GM23248 (cell line): ENCODE results near the gene NOXA1. TPM values are rescaled to one million over a fixed set of nuclear protein-coding genes. Genes with fewer than 3 reads are reported as not detected.
"Not testable (repeated sequence)": the region's sequence is repeated elsewhere in the genome, so short reads cannot be mapped to it uniquely, and the experiment has no call there.

Experiments
- DNase-seq: peaks from one replicate; pipeline ENCODE4 v3.0.0-alpha.2; 2015
- H2AFZ ChIP-seq: fragments of 200-600 bp; sonication (generic); 2 replicates; pipeline ENCODE4 v1.6.1; 2016; ENCODE audit warnings: antibody characterized with exemption
- H3F3A ChIP-seq: fragments of 200-600 bp; sonication (generic); 2 replicates; pipeline ENCODE4 v1.6.1; 2016; ENCODE audit warnings: mild to moderate bottlenecking, antibody characterized with exemption, mixed run types; ENCODE audit not compliant: insufficient read depth
- H3K27ac ChIP-seq: fragments of 200-600 bp; sonication (generic); 2 replicates; pipeline ENCODE4 v1.5.1; 2016; ENCODE audit warnings: mild to moderate bottlenecking
- H3K27me3 ChIP-seq: fragments of 200-600 bp; sonication (generic); replicated peaks from 2 replicates; pipeline ENCODE4 v1.6.1; 2016; ENCODE audit warnings: mild to moderate bottlenecking; ENCODE audit not compliant: insufficient read depth
- H3K36me3 ChIP-seq: fragments of 200-600 bp; sonication (generic); 2 replicates; pipeline ENCODE4 v1.6.1; 2016; ENCODE audit warnings: low read depth, mild to moderate bottlenecking
- H3K4me1 ChIP-seq: fragments of 200-600 bp; sonication (generic); 2 replicates; pipeline ENCODE4 v1.6.1; 2016; ENCODE audit warnings: mild to moderate bottlenecking; ENCODE audit not compliant: insufficient read depth
- H3K4me2 ChIP-seq: fragments of 200-600 bp; sonication (generic); one replicate; pipeline ENCODE4 v1.6.1; 2016; ENCODE audit warnings: mild to moderate bottlenecking; ENCODE audit not compliant: unreplicated experiment
- H3K4me3 ChIP-seq: fragments of 200-600 bp; sonication (generic); 2 replicates; pipeline ENCODE4 v1.5.1; 2016; ENCODE audit warnings: mild to moderate bottlenecking
- H3K79me2 ChIP-seq: fragments of 200-600 bp; sonication (generic); 2 replicates; pipeline ENCODE4 v1.6.1; 2016; ENCODE audit warnings: mild to moderate bottlenecking; ENCODE audit not compliant: insufficient read depth
- H3K9ac ChIP-seq: fragments of 200-600 bp; sonication (generic); 2 replicates; pipeline ENCODE4 v1.6.1; 2016; ENCODE audit warnings: mild to moderate bottlenecking
- H3K9me2 ChIP-seq: fragments of 200-600 bp; sonication (generic); 2 replicates; pipeline ENCODE4 v1.6.1; 2016; ENCODE audit warnings: mixed run types, mild to moderate bottlenecking, moderate library complexity; ENCODE audit not compliant: insufficient read depth
- H3K9me3 ChIP-seq: fragments of 200-600 bp; sonication (generic); one replicate; pipeline ENCODE4 v1.6.1; 2017; ENCODE audit warnings: low read depth
- H4K20me1 ChIP-seq: fragments of 200-600 bp; sonication (generic); 2 replicates; pipeline ENCODE4 v1.6.0; 2016; ENCODE audit not compliant: insufficient read depth
- EZH2 ChIP-seq: fragments of 200-600 bp; sonication (generic); IDR thresholded peaks from 2 replicates; pipeline ENCODE4 v1.6.1; 2018; ENCODE audit warnings: antibody characterized with exemption, mild to moderate bottlenecking; ENCODE audit not compliant: insufficient read depth, poor library complexity, severe bottlenecking
- EZH2phosphoT487 ChIP-seq: fragments of 200-600 bp; sonication (generic); IDR thresholded peaks from 2 replicates; pipeline ENCODE4 v1.6.1; 2018; ENCODE audit warnings: antibody characterized with exemption, moderate library complexity, mild to moderate bottlenecking, low read depth; ENCODE audit not compliant: insufficient read depth
- WGBS, 2 experiments: methylation state at CpG; one replicate each; pipeline ENCODE4 v1.1.6; 2015 to 2017; ENCODE audit warnings: low lambda C conversion rate in 2 of 2, low coverage in 1 of 2; ENCODE audit errors: missing lambda C conversion rate in 2 of 2; 5-methylcytosine and 5-hydroxymethylcytosine counted together
- in situ Hi-C: fragments of 300-500 bp; cut with MboI; formaldehyde crosslinking; loops from 2 replicates; pipeline ENCODE4 v1.15.0; 2020
- polyA plus RNA-seq: library from polyadenylated mRNA; unstranded; fragments of >200 nt; fragmentation: Nextera tagmentation; extraction: Ambion mirVana; gene quantifications from 2 replicates; pipeline ENCODE4 v1.2.1, GENCODE V29; 2016
- total RNA-seq: library from RNA; depleted of rRNA; stranded (reverse); fragments of >200 nt; shearing (Covaris generic); gene quantifications from 2 replicates; pipeline ENCODE4 v1.2.3, GENCODE V29; 2014

NOXA1 gene
- total and polyA plus RNA-seq, 2 experiments from 2014 or later: 0.32 to 0.39 TPM

DNA sequence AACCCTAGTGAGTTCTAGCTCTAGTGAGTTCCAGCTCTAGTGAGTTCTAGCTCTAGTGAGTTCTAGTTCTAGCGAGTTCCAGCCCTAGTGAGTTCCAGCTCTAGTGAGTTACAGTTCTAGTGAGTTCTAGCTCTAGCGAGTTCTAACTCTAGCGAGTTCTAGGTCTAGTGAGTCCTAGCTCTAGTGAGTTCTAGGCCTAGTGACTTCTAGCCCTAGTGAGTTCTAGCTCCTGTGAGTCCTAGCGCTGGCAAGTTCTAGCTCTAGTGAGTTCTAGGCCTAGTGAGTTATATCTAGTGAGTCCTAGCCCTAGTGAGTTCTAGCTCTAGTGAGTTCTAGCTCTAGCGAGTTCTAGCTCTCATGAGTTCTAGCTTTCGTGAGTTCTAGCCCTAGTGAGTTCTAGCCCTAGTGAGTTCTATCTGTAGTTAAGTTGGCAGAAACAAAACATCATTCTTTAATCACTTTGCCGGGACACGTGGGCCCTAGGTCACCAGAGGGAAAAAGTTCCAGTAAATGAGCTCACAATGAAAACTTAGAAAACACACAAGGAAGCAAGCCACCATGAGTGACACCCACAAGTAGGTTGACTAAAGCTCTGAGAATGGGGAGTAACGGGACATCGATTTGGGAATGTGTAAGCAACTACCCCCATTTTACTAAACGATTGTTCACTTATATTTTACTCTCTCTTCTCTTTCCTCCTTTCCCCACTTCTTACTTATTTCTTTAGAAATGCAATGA, 47.7 kb upstream of the NOXA1 start:
- no peak for DNase-seq
- TF ChIP-seq EZH2 (no peak), EZH2phosphoT487 (no peak)

DNA sequence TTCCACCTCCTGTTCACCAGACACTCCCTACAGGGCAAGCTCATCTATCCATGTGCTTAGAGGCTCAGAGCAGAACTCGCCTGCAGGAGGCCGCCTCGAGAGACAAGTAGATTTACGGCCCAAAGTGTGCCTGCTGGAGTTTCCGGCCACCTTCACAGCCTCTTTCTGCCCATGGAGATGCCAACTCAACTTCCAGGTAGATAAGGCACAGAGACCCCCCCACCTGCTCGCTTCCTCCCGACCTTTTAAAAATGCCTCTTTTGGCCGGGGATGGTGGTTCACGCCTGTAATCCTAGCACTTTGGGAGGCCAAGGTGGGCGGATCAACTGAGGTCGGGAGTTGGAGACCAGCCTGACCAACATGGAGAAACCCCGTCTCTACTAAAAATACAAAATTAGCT, 46.8 kb upstream of the NOXA1 start:
- no peaks in the 10 kb centered on the region for H3K9me2 ChIP-seq
- 86 to 91% methylated on average over 12 of the region's 12 CpGs for WGBS, 2 experiments
- no peak overlapping the region for H3K4me3 ChIP-seq
- no peaks in the 10 kb centered on the region for H3F3A ChIP-seq
- no peak for DNase-seq
- H3K27ac ChIP-seq: no peak overlapping the region
- H3K79me2 ChIP-seq: no peaks in the 10 kb centered on the region
- H3K27me3 ChIP-seq: no peaks in the 10 kb centered on the region
- H3K9ac ChIP-seq: no peak overlapping the region
- in situ Hi-C loops: no loop called here
- no peaks in the 10 kb centered on the region for H3K4me1 ChIP-seq
- TF ChIP-seq EZH2phosphoT487 (no peak), EZH2 (no peak)
- no peaks in the 10 kb centered on the region for H3K36me3 ChIP-seq
- H3K4me2 ChIP-seq: no peak overlapping the region
- no peak overlapping the region for H2AFZ ChIP-seq
- no peaks in the 10 kb centered on the region for H3K9me3 ChIP-seq
- H4K20me1 ChIP-seq: no peaks in the 10 kb centered on the region

More for the DNA sequence above, 47.7 kb upstream of the NOXA1 start:
- Histone ChIP-seq H3K79me2 (no peaks in the 10 kb centered on the region), H3F3A (no peaks in the 10 kb centered on the region), H3K27ac (no peak overlapping the region), H3K9me3 (no peaks in the 10 kb centered on the region), H3K9ac (no peak overlapping the region), H3K9me2 (no peaks in the 10 kb centered on the region), H3K4me2 (no peak overlapping the region), H4K20me1 (no peaks in the 10 kb centered on the region), H2AFZ (no peak overlapping the region), H3K36me3 (no peaks in the 10 kb centered on the region), H3K4me3 (no peak overlapping the region), H3K4me1 (no peaks in the 10 kb centered on the region), H3K27me3 (no peaks in the 10 kb centered on the region)
- 83 to 85% methylated on average over 11 of the region's 11 CpGs for WGBS, 2 experiments
- in situ Hi-C loops: no loop called here

DNA sequence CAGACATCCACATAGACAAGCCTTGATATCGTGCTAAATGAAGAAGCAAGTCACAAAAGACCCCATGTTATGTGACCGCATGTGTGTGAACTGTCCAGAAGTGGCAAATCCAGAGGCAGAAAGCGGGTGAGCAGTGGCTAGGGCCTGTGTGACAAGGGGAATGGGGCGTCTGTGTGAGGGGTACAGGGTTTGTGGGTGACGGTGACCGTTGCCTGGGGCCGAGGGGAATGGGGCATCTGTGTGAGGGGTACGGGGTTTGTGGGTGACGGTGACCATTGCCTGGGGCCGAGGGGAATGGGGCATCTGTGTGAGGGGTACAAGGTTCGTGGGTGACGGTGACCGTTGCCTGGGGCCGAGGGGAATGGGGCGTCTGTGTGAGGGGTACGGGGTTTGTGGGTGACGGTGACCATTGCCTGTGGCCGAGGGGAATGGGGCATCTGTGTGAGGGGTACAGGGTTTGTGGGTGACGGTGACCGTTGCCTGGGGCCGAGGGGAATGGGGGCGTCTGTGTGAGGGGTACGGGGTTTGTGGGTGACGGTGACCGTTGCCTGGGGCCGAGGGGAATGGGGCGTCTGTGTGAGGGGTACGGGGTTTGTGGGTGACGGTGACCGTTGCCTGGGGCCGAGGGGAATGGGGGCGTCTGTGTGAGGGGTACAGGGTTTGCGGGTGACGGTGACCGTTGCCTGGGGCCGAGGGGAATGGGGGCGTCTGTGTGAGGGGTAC, 44.3 kb upstream of the NOXA1 start:
- 86 to 92% methylated on average over 7 to 37 of the region's 37 CpGs for WGBS, 2 experiments
- in situ Hi-C loops, H3K36me3 ChIP-seq, H3K4me1 ChIP-seq, H3K9me3 ChIP-seq, H3K9me2 ChIP-seq, H3K4me3 ChIP-seq, H3K27ac ChIP-seq, DNase-seq, H3K9ac ChIP-seq, H4K20me1 ChIP-seq, H3K4me2 ChIP-seq, H3K79me2 ChIP-seq, H2AFZ ChIP-seq, H3F3A ChIP-seq, H3K27me3 ChIP-seq: not testable (repeated sequence)

DNA sequence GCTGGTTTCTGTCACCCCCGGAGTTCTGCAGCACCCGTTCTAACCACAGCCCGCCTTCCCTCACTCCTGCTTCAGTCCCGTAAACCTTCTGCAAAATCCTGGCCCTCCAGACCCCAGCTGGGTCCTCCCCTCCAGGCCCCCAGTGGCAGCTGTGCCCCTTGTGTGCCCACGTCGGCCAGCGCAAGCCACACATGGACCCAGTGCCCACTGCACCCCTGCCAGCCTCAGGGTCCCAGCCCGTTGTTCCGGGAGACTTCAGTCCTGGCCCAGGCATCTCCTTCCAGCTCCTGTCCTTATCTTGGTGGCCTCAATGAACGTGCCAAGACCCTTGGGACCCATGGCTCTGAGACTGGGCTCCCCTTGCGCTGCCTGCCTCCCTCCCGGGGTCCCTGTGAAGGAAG, 43.4 kb upstream of the NOXA1 start:
- no peaks in the 10 kb centered on the region for H3K4me1 ChIP-seq
- H3K27me3 ChIP-seq: no peaks in the 10 kb centered on the region
- no peaks in the 10 kb centered on the region for H3K9me2 ChIP-seq
- no peak for DNase-seq
- H3K79me2 ChIP-seq: no peaks in the 10 kb centered on the region
- H3K27ac ChIP-seq: no peak overlapping the region
- H3F3A ChIP-seq: no peaks in the 10 kb centered on the region
- H3K36me3 ChIP-seq: no peaks in the 10 kb centered on the region
- H3K4me2 ChIP-seq: no peak overlapping the region
- TF ChIP-seq EZH2 (no peak), EZH2phosphoT487 (no peak)
- H3K9ac ChIP-seq: no peak overlapping the region
- no peak overlapping the region for H3K4me3 ChIP-seq
- in situ Hi-C loops: no loop called here
- no peaks in the 10 kb centered on the region for H4K20me1 ChIP-seq
- no peak overlapping the region for H2AFZ ChIP-seq
- 71 to 83% methylated on average over 10 to 12 of the region's 12 CpGs for WGBS, 2 experiments
- no peaks in the 10 kb centered on the region for H3K9me3 ChIP-seq
